ENCODE measurements around the gene BHLHE40.

BHLHE40 gene

DNA sequence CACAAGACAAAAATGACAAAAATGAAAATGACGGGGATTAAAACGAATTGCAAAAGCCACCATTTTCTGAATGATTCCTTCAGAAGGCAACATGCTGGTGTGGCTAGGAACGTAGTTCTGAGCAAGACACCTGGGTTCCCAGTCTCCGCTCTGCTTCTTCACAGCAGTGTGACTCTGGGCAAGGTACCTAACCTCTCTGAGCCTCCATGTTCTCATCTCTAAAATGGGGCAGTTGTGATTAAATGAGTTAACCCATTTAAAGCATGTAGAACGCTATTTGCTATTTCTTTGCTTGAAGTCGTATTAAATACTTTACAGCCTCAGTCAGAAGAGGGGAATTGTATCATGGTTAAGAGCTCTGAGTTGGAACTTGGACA lies 23.6 kb downstream of the BHLHE40 start:
- no peak overlapping the region for H3K4me3 ChIP-seq (ENCODE audit: low read length)
- no peaks in the 10 kb centered on the region for H4K20me1 ChIP-seq (ENCODE audit: insufficient read depth, low read length)
- no peaks in the 10 kb centered on the region for H3K79me2 ChIP-seq (ENCODE audit: low read length)
- no peaks in the 10 kb centered on the region for H3K36me3 ChIP-seq (replicated peaks; ENCODE audit: insufficient read depth, low read length)
- no peaks in the 10 kb centered on the region for H3K27me3 ChIP-seq (replicated peaks; ENCODE audit: insufficient read depth, low read length)
- TF ChIP-seq EZH2 (optimal IDR thresholded peaks at IDR 0.05; ENCODE audit: low read depth, low read length) = no peak
- TF ChIP-seq EZH2phosphoT487 (IDR thresholded peaks at IDR 0.05; ENCODE audit: low read length) = no peak
- TF ChIP-seq, protein P1, sequence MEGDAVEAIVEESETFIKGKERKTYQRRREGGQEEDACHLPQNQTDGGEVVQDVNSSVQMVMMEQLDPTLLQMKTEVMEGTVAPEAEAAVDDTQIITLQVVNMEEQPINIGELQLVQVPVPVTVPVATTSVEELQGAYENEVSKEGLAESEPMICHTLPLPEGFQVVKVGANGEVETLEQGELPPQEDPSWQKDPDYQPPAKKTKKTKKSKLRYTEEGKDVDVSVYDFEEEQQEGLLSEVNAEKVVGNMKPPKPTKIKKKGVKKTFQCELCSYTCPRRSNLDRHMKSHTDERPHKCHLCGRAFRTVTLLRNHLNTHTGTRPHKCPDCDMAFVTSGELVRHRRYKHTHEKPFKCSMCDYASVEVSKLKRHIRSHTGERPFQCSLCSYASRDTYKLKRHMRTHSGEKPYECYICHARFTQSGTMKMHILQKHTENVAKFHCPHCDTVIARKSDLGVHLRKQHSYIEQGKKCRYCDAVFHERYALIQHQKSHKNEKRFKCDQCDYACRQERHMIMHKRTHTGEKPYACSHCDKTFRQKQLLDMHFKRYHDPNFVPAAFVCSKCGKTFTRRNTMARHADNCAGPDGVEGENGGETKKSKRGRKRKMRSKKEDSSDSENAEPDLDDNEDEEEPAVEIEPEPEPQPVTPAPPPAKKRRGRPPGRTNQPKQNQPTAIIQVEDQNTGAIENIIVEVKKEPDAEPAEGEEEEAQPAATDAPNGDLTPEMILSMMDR (IDR thresholded peaks at IDR 0.05; ENCODE audit: low read length) = no peak
- H3K9me3 ChIP-seq (replicated peaks; ENCODE audit: insufficient read depth, low read length) = no peaks in the 10 kb centered on the region
- H3K9me2 ChIP-seq (replicated peaks; ENCODE audit: insufficient read depth, low read length) = no peaks in the 10 kb centered on the region
- no peak overlapping the region for H3K9ac ChIP-seq (ENCODE audit: low read length)
- no peaks in the 10 kb centered on the region for H3F3A ChIP-seq (ENCODE audit: insufficient read depth, low read length)
- no peak overlapping the region for H3K4me2 ChIP-seq (ENCODE audit: low read depth, low read length)
- H2AFZ ChIP-seq (ENCODE audit: low read length) = no peak overlapping the region
- no peak for DNase-seq
- H3K27ac ChIP-seq (ENCODE audit: low read length) = no peak overlapping the region
- H3K4me1 ChIP-seq (ENCODE audit: low read length) = no peaks in the 10 kb centered on the region

DNA sequence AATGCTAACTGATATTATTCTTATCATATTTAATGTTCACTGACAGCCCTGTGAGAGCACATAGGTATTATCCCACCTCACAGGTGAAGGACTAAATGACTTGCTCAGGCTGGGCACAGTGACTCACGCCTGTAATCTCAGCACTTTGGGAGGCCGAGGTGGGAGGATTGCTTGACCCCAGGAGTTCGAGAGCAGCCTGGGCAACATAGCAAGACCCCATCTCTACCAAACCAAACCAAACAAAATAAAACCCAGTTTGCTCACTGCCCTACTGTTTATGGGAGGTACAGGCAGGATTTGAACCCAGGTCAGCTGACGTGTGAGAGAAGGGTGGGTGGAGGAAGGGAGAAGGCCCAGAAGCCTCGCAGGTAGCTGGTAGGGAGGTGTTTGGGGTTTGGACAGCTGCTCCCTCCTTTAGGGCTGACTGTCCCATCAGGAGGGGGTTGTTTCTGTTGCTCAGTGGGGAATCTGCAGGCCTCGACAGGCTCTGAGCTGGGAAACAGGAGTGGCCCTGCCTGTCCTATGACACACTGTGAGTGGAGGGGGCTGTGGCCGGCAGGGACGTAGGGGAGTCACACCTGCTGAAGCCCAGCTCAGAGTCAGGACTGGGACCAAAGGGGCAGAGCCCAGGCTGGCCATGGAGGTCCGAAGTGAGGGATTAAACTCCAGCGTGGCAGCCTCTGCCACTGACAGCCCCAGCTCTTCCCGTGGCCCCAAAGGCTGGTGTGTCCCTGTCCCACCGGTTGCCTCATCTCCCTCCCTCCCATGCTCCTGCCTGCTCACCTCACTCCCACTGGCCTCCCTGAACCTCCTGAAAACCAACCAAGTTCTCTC lies 25.3 kb downstream of the BHLHE40 start:
- Histone ChIP-seq H3K9me3 (replicated peaks; ENCODE audit: insufficient read depth, low read length) (no peaks in the 10 kb centered on the region), H3K27me3 (replicated peaks; ENCODE audit: insufficient read depth, low read length) (no peaks in the 10 kb centered on the region), H3K4me3 (ENCODE audit: low read length) (no peak overlapping the region), H3K9ac (ENCODE audit: low read length) (no peak overlapping the region), H3F3A (ENCODE audit: insufficient read depth, low read length) (no peaks in the 10 kb centered on the region), H3K4me2 (ENCODE audit: low read depth, low read length) (no peak overlapping the region), H3K79me2 (ENCODE audit: low read length) (no peaks in the 10 kb centered on the region), H4K20me1 (ENCODE audit: insufficient read depth, low read length) (no peaks in the 10 kb centered on the region), H3K4me1 (ENCODE audit: low read length) (no peaks in the 10 kb centered on the region), H3K27ac (ENCODE audit: low read length) (no peak overlapping the region), H2AFZ (ENCODE audit: low read length) (no peak overlapping the region), H3K9me2 (replicated peaks; ENCODE audit: insufficient read depth, low read length) (no peaks in the 10 kb centered on the region), H3K36me3 (replicated peaks; ENCODE audit: insufficient read depth, low read length) (no peaks in the 10 kb centered on the region)
- DNase-seq = no peak
- TF ChIP-seq, protein P1 (IDR thresholded peaks at IDR 0.05; ENCODE audit: low read length) = no peak
- TF ChIP-seq EZH2 (optimal IDR thresholded peaks at IDR 0.05; ENCODE audit: low read depth, low read length) = no peak
- TF ChIP-seq EZH2phosphoT487 (IDR thresholded peaks at IDR 0.05; ENCODE audit: low read length) = no peak

DNA sequence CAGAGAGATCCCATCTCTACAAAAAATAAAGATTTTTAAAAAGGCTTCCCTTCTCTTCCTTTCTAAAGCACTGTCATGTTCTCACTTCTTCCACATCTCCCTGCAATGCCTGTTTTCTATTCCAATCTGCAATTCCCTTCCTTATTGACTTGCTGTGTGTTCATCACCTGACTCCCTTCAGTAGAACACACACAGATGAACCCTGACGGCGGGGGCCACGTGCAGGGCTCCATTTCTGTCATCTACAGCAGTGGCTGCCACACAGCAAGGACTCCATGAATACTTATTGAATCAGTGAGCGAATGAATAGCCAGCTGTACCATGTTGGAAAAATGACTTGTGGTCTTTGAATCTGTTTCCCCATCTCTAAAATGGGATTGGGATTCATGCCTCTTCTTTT lies 26.1 kb downstream of the BHLHE40 start:
- Histone ChIP-seq H3K4me3 (ENCODE audit: low read length) (no peak overlapping the region), H3K9me3 (replicated peaks; ENCODE audit: insufficient read depth, low read length) (no peaks in the 10 kb centered on the region), H3K36me3 (replicated peaks; ENCODE audit: insufficient read depth, low read length) (no peaks in the 10 kb centered on the region), H3K27me3 (replicated peaks; ENCODE audit: insufficient read depth, low read length) (no peaks in the 10 kb centered on the region), H4K20me1 (ENCODE audit: insufficient read depth, low read length) (no peaks in the 10 kb centered on the region), H3K79me2 (ENCODE audit: low read length) (no peaks in the 10 kb centered on the region), H3K4me2 (ENCODE audit: low read depth, low read length) (no peak overlapping the region), H3K9me2 (replicated peaks; ENCODE audit: insufficient read depth, low read length) (no peaks in the 10 kb centered on the region), H3K9ac (ENCODE audit: low read length) (no peak overlapping the region), H3K4me1 (ENCODE audit: low read length) (no peaks in the 10 kb centered on the region), H2AFZ (ENCODE audit: low read length) (no peak overlapping the region), H3F3A (ENCODE audit: insufficient read depth, low read length) (no peaks in the 10 kb centered on the region), H3K27ac (ENCODE audit: low read length) (no peak overlapping the region)
- no peak for DNase-seq
- TF ChIP-seq, protein P1 (IDR thresholded peaks at IDR 0.05; ENCODE audit: low read length) = no peak
- no peak for TF ChIP-seq EZH2 (optimal IDR thresholded peaks at IDR 0.05; ENCODE audit: low read depth, low read length)
- no peak for TF ChIP-seq EZH2phosphoT487 (IDR thresholded peaks at IDR 0.05; ENCODE audit: low read length)
